ENCODE measurements around the gene PTPRN. TPM values are rescaled to one million over a fixed set of nuclear protein-coding genes. Genes with fewer than 3 reads are reported as not detected.

The PTPRN gene
- total and polyA plus RNA-seq, 10 of the 15 experiments (the other 5 are each of a cell fraction or from before 2014, with no cell fraction given) = 0.28 to 0.69 TPM; not detected in 8

DNA sequence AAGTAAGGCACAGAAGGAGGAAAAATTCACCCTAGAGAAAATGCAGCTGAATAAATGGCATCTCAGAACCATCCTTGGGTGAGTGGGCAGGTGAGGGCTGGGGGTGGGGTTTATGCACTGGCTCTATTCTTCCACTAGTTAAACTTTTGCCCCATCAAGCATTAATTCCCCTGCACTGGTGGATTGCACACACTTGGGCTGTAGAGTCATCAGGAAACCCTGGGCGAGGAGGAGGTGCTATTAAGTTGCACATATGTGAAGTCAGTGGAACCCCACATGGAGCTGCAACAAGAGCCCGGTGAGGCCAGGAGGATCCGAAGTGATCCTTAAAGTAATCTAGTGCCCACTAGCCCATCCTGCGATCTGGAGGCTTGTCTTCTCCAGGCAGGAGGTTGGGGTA, 36.8 kb downstream of the PTPRN start:
- FAIRE-seq (no peak), ATAC-seq (no peak), DNase-seq (ENCODE audit: low read depth, low spot score) (no peak)
- Histone ChIP-seq H3K79me2 (ENCODE audit: control insufficient read depth, insufficient read depth, low read length) (no peaks in the 10 kb centered on the region), H3K4me3 (no peak overlapping the region), H3K27ac (ENCODE audit: control insufficient read depth, insufficient read depth) (no peak overlapping the region), H3K9ac (ENCODE audit: control insufficient read depth, insufficient read depth, low read length) (no peak overlapping the region), H3K9me3 (replicated peaks; ENCODE audit: control insufficient read depth, insufficient read depth, low read length) (no peaks in the 10 kb centered on the region), H3K36me3 (ENCODE audit: control insufficient read depth in 2 of 2, insufficient read depth in 2 of 2, low read length in 1 of 2) (no peaks in the 10 kb centered on the region), H3K4me1 (ENCODE audit: control insufficient read depth, insufficient read depth, low read length) (peaks cover under 1% of the 10 kb centered on the region; the same call in 1 of the 2 replicates), H4K20me1 (ENCODE audit: control insufficient read depth, insufficient read depth) (no peaks in the 10 kb centered on the region), H3K4me2 (ENCODE audit: control insufficient read depth, insufficient read depth) (no peak overlapping the region), H3K27me3 (replicated peaks in 1 of 2; ENCODE audit: control insufficient read depth in 2 of 2, insufficient read depth in 2 of 2, low read length in 1 of 2) (no peaks in the 10 kb centered on the region), H2AFZ (ENCODE audit: control insufficient read depth, low read depth, low read length) (no peak overlapping the region)
- in situ Hi-C loops (cut with MboI) (no loop called here), intact Hi-C loops (cut with micrococcal nuclease; ENCODE audit: unreplicated experiment) (no loop called here)
- no TSS peak for BruUV-seq (replicated peaks)
- RAD21 ChIA-PET (ENCODE audit: unreplicated experiment) = no interaction called here
- SMC1A ChIA-PET (ENCODE audit: uncharacterized antibody, unreplicated experiment) = no interaction called here
- TF ChIP-seq SRF (IDR thresholded peaks at IDR 0.05; ENCODE audit: low read depth in 2 of 2, low read length in 2 of 2) (no peak), KAT2A (conservative IDR thresholded peaks at IDR 0.05; ENCODE audit: control insufficient read depth, low read depth, low read length) (no peak), CEBPB (IDR thresholded peaks at IDR 0.05; ENCODE audit: borderline replicate concordance in 1 of 2, low read depth in 2 of 2, low read length in 2 of 2) (no peak), CBX3 (IDR thresholded peaks at IDR 0.05; ENCODE audit: borderline replicate concordance, low read depth) (no peak)
- TF ChIP-seq, protein P1, sequence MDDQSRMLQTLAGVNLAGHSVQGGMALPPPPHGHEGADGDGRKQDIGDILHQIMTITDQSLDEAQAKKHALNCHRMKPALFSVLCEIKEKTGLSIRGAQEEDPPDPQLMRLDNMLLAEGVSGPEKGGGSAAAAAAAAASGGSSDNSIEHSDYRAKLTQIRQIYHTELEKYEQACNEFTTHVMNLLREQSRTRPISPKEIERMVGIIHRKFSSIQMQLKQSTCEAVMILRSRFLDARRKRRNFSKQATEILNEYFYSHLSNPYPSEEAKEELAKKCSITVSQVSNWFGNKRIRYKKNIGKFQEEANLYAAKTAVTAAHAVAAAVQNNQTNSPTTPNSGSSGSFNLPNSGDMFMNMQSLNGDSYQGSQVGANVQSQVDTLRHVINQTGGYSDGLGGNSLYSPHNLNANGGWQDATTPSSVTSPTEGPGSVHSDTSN (IDR thresholded peaks at IDR 0.05; ENCODE audit: insufficient replicate concordance, low read depth, low read length) = no peak
- TF ChIP-seq, protein P2, sequence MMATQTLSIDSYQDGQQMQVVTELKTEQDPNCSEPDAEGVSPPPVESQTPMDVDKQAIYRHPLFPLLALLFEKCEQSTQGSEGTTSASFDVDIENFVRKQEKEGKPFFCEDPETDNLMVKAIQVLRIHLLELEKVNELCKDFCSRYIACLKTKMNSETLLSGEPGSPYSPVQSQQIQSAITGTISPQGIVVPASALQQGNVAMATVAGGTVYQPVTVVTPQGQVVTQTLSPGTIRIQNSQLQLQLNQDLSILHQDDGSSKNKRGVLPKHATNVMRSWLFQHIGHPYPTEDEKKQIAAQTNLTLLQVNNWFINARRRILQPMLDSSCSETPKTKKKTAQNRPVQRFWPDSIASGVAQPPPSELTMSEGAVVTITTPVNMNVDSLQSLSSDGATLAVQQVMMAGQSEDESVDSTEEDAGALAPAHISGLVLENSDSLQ (IDR thresholded peaks at IDR 0.05) = no peak
- POLR2A ChIA-PET = interaction anchor here (0.6 kb wide), 1 partner anchor 19 kb away, joined by 7 read pairs; the partner anchor contains the start of gene TUBA4A
- 70% methylated on average over 4 of the region's 4 CpGs for WGBS (ENCODE audit: insufficient coverage, insufficient replicate concordance, low lambda C conversion rate, missing lambda C conversion rate)
- CTCF ChIA-PET = interaction anchor here (13.5 kb wide), 1 partner anchor 21 kb away, joined by 257 read pairs; no protein-coding TSS in a partner anchor

Data from GM12878 (cell line).